ENCODE data around the gene TADA1.
"Not testable (repeated sequence)": the region's sequence is repeated elsewhere in the genome, so short reads cannot be mapped to it uniquely, and the experiment has no call there.

TADA1 gene

GRCh38 chr1:166895766-166896165 is 19.7 kb upstream of the TADA1 start:
- no peak for DNase-seq (ENCODE audit: low read depth)

- no peak for DNase-seq (ENCODE audit: low read depth)
These were observed 13.7 kb upstream of the TADA1 start for GRCh38 chr1:166889776-166890175.

GRCh38 chr1:166888373-166889111 is 12.5 kb upstream of the TADA1 start:
- DNase-seq (ENCODE audit: low read depth) = no peak

GRCh38 chr1:166884971-166885370 is 8.9 kb upstream of the TADA1 start:
- DNase-seq (ENCODE audit: low read depth) = no peak

- DNase-seq (ENCODE audit: low read depth) = no peak
These were observed 8.1 kb upstream of the TADA1 start for GRCh38 chr1:166884040-166884642.

GRCh38 chr1:166882893-166883292 is 6.8 kb upstream of the TADA1 start:
- DNase-seq (ENCODE audit: low read depth) = no peak

- DNase-seq (ENCODE audit: low read depth) = not testable (repeated sequence)
These were observed 2.3 kb upstream of the TADA1 start for GRCh38 chr1:166878173-166878917.

GRCh38 chr1:166876540-166876838 is 425 bp upstream of the TADA1 start:
- DNase-seq (ENCODE audit: low read depth) = no peak

GRCh38 chr1:166875302-166875733 is 746 bp downstream of the TADA1 start:
- no peak for DNase-seq (ENCODE audit: low read depth)

- no peak for DNase-seq (ENCODE audit: low read depth)
These were observed 1.6 kb downstream of the TADA1 start for GRCh38 chr1:166874464-166874863.

GRCh38 chr1:166870584-166870983 is 5.5 kb downstream of the TADA1 start:
- DNase-seq (ENCODE audit: low read depth) = no peak

GRCh38 chr1:166869318-166870099 is 6.6 kb downstream of the TADA1 start:
- no peak for DNase-seq (ENCODE audit: low read depth)

- no peak for DNase-seq (ENCODE audit: low read depth)
These were observed 7.4 kb downstream of the TADA1 start for GRCh38 chr1:166868639-166869038.

- no peak for DNase-seq (ENCODE audit: low read depth)
These were observed 10.1 kb downstream of the TADA1 start for GRCh38 chr1:166865926-166866325.

- no peak for DNase-seq (ENCODE audit: low read depth)
These were observed 16.5 kb downstream of the TADA1 start for GRCh38 chr1:166859597-166859996.

- no peak for DNase-seq (ENCODE audit: low read depth)
These were observed 17.2 kb downstream of the TADA1 start for GRCh38 chr1:166858726-166859419.

GRCh38 chr1:166857995-166858394 is 18.1 kb downstream of the TADA1 start:
- DNase-seq (ENCODE audit: low read depth) = no peak

GRCh38 chr1:166855558-166855957 is 20.5 kb downstream of the TADA1 start:
- no peak for DNase-seq (ENCODE audit: low read depth)

- no peak for DNase-seq (ENCODE audit: low read depth)
These were observed 23.1 kb downstream of the TADA1 start for GRCh38 chr1:166852918-166853317.

GRCh38 chr1:166849135-166849534 is 26.9 kb downstream of the TADA1 start:
- DNase-seq (ENCODE audit: low read depth) = no peak

GRCh38 chr1:166848193-166848592 is 27.9 kb downstream of the TADA1 start:
- no peak for DNase-seq (ENCODE audit: low read depth)

- no peak for DNase-seq (ENCODE audit: low read depth)
These were observed 31.3 kb downstream of the TADA1 start for GRCh38 chr1:166844791-166845190.
